ENCODE data around the gene DTX3.
"Not testable (repeated sequence)": the region's sequence is repeated elsewhere in the genome, so short reads cannot be mapped to it uniquely, and the experiment has no call there.

DTX3 gene, protein sequence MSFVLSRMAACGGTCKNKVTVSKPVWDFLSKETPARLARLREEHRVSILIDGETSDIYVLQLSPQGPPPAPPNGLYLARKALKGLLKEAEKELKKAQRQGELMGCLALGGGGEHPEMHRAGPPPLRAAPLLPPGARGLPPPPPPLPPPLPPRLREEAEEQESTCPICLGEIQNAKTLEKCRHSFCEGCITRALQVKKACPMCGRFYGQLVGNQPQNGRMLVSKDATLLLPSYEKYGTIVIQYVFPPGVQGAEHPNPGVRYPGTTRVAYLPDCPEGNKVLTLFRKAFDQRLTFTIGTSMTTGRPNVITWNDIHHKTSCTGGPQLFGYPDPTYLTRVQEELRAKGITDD

DNA sequence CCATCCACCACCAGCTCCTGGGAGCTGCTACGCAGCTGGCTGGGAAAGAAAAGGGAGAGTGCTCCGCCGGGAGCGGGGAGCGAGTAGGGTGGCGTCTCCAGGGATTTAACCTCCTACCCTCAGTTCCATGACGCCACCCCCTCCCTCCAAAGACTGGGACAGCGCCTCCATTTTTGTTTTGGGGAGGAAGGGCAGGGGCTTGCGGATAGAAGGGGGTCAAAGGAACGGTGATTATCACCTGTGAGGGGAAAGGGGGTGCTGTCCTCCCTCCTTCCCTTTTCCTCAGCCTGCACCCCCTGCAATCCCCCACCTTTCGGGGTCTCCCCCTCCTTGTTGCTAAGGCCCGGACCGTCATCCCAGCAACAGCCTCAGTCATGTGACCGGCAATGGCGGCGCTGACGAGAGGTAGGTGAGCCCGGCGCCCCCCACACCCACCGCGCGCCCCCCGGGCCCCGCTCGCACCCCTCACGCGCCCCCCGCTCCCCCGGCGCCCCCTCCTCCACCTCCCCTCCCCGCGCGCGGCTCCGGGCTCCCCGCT, at the start of gene DTX3:
TSS of gene DTX3 (plus strand) at position 371 of the 538 bp plus-strand sequence. CDS start 1,694 bp downstream, outside the sequence.
- no peak for DNase-seq (ENCODE audit: low read depth in 2 of 2)

DNA sequence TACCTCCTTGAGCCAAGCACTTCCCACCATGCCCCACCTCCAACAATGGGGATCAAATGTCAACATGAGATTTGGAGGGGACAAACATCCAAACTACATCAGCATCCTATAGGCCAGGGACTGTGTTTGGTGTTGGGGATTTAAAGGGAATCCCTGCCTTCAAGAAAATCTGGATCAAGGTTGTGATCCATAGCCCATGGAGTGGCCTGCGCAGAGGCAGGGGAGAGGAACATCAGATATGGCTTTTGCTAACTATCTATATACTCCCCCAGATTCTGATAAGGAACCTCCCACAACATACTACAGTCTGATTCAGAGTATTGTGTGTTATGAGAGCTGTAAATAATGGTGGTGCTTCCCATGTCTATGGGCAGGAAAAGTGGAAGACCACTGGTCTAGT, 49.7 kb upstream of the DTX3 start:
- DNase-seq (ENCODE audit: low read depth in 2 of 2), result no peak

- DNase-seq (ENCODE audit: low read depth in 2 of 2), result no peak
Measured at GRCh38 chr12:57558864-57559263, 45.8 kb upstream of the DTX3 start.

DNA sequence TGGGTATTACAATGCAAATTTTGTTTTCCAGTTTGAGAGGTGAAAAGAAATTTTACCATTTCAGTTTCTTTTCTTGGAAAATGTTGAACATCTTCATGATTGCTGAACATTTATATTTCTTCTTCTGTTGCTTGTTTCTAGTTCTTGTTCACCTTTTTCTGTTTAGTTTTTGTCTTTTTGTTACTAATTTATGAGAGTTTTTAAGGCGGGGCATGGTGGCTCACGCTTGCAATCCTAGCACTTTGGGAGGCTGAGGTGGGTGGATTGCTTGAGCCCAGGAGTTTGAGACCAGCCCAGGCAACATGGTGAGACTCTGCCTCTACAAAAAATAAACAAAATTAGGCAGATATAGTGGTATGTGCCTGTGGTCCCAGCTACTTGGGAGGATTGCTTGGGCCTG, 44.1 kb upstream of the DTX3 start:
- DNase-seq (ENCODE audit: low read depth in 2 of 2), result no peak

GRCh38 chr12:57561117-57561516, 43.5 kb upstream of the DTX3 start:
- not testable (repeated sequence) for DNase-seq (ENCODE audit: low read depth in 2 of 2)

DNA sequence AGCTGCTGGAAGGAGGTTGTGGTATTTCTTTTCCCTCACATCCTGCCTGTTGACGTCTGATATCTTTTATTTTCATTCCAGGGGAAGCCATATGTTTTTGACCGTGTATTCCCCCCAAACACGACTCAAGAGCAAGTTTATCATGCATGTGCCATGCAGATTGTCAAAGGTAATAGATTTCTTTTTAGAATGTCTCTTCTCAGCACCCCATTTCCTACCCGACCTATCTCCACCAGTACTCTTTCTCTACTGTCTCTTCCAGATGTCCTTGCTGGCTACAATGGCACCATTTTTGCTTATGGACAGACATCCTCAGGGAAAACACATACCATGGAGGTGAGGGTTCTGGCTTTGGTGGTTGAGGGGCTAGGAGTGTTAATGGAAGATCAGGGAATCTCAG, 41.3 kb upstream of the DTX3 start:
- no peak for DNase-seq (ENCODE audit: low read depth in 2 of 2)

DNA sequence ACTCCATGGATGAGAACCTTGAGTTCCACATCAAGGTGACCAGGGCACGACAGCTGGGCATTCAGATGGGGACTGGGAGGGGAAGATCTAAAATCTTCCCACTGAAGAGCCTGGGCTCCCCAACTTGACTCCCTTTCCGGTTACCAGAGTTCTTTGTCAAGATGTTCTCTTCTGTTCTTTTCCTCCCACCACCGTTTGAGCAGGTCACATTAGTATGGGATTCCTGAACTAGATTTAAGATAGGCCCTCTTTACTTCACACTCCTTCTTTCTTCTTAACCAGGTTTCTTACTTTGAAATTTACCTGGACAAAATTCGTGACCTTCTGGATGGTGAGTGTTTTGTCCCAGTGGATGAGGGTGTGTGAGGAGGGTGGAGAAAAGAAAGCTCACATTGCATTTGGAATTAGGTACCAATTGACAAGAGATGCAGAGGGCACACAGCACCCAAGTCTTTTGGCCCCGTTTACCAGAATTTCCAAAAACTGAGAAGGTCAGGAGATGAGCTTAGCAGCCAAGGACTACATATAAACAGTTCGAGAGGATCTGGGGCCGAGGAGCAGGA, 40.4 kb upstream of the DTX3 start:
- no peak for DNase-seq (ENCODE audit: low read depth in 2 of 2)

DNA sequence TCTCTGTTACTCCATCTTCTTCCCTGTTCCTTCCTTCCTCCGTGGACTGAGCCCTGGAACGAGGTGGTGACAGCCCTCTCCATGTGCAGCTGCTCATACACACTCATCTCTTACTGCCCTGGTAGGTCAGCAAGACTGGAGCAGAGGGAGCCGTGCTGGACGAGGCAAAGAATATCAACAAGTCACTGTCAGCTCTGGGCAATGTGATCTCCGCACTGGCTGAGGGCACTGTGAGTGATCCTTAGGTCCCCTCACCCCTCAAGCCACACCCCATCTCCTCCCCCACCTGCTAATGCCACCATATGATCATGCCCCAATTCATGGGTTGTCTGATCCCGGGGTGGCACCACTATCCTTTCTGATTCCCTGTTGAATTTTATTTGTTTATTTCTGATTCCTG, 35.8 kb upstream of the DTX3 start:
- no peak for DNase-seq (ENCODE audit: low read depth in 2 of 2)

- DNase-seq (ENCODE audit: low read depth in 2 of 2), result no peak
Measured at GRCh38 chr12:57569858-57570257, 34.8 kb upstream of the DTX3 start.

- not testable (repeated sequence) for DNase-seq (ENCODE audit: low read depth in 2 of 2)
Measured at GRCh38 chr12:57570438-57570837, 34.2 kb upstream of the DTX3 start.

DNA sequence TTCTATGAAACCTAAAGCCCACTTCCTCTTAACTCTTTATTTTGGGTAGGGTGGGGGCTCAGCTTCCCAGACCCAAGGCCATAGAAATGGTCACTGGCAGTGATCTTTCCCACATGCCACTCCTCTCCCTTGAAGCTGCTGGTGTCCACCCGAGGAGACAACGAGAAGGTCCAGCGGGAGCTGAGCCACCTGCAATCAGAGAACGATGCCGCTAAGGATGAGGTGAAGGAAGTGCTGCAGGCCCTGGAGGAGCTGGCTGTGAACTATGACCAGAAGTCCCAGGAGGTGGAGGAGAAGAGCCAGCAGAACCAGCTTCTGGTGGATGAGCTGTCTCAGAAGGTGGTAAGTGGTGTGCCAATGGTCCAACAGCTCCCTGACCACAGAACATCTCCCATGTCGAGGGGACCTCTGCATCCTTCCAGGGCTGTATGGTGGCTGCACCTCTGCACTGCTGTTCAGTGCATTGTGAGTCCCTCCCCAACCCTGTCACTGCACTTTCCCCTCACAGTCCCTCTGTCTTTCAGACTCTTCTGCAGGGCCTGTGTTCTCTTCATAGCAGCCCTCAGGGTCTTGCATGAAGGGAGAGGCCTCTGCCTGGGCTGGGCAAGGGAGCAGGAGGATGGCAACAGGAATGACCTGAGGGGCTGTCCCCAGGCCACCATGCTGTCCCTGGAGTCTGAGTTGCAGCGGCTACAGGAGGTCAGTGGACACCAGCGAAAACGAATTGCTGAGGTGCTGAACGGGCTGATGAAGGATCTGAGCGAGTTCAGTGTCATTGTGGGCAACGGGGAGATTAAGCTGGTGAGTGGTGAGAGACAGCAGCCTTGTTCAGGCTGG, 32.5 kb upstream of the DTX3 start:
- DNase-seq (ENCODE audit: low read depth in 2 of 2), result no peak

GRCh38 chr12:57574795-57575194, 29.8 kb upstream of the DTX3 start:
- DNase-seq (ENCODE audit: low read depth in 2 of 2), result no peak

DNA sequence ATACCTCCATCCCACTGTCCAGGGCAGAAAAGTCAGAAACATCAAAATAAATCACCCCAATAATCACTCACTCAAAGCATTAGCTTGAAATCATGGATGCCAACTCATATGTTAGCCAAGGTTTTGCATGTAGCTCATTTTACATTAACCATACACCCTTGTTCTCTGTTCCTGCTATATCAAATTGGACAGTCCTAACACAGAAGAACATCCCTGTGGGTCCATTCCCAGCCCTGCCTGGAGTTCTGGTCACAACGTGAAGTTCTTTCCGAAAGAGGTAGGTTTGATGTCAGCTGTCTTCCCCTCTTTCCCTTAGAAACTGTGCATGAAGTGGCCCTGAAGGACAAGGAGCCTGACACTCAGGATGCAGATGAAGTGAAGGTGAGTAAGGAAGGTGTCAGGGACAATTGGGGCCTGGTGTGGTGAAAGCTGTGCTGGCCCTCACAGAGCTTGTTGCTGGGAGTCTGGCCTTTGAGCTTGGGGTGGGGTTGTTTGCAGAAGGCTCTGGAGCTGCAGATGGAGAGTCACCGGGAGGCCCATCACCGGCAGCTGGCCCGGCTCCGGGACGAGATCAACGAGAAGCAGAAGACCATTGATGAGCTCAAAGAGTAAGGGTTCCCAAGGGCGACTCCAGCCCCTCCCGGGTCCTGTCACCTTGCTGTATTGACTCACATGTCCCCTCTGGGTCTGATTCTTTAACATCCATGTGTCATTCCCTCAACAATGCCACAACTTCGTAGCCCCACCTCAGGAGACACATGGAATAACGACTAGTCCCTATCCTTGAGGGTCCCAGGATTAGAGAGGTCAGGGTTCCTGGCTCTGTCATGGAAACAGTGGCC, 28.6 kb upstream of the DTX3 start:
- DNase-seq (ENCODE audit: low read depth in 2 of 2), result no peak

- no peak for DNase-seq (ENCODE audit: low read depth in 2 of 2)
Measured at GRCh38 chr12:57576613-57577160, 27.9 kb upstream of the DTX3 start.

- DNase-seq (ENCODE audit: low read depth in 2 of 2), result no peak
Measured at GRCh38 chr12:57577981-57578758, 26.5 kb upstream of the DTX3 start.

- DNase-seq (ENCODE audit: low read depth in 2 of 2), result no peak
Measured at GRCh38 chr12:57579011-57579410, 25.6 kb upstream of the DTX3 start.

- DNase-seq (ENCODE audit: low read depth in 2 of 2), result no peak
Measured at GRCh38 chr12:57579677-57580465, 24.8 kb upstream of the DTX3 start.

DNA sequence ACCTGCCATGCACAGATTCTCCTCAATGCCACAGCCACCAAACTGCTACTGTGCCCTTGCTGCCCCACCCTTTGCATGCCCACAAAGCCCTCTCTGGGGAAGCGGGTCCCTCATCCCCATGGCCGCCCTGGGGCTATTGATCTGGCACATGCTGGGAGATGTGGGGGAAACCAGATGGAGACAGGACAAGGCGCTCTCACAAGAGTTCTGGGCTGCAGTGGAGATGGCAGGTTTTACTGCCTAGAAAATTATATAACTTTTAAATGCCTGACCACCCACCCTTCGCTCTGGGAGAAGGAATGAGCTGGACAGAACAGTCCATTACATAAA, 24.2 kb upstream of the DTX3 start:
- no peak for DNase-seq (ENCODE audit: low read depth in 2 of 2)

DNA sequence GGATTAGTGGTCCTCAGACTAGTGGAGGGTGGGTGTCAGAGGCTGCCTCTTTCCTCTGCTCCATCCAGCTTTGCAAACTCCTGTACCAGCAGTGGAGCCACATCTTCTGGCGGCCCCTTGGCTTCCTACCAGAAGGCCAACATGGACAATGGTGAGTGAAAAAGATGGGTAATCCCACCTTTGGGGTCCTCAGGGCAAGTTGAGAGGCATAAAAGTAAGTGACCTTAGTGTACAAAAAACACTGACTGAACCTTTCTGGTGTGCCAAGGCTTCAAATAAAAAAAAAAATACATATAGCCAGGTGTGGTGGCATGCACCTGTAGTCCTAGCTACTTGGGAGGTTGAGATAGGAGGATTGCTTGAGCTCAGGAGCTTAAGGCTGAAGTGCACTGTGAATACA, 22.8 kb upstream of the DTX3 start:
- no peak for DNase-seq (ENCODE audit: low read depth in 2 of 2)

GRCh38 chr12:57582440-57582839, 22.2 kb upstream of the DTX3 start:
- no peak for DNase-seq (ENCODE audit: low read depth in 2 of 2)
